Measurements from ENCODE around the gene RBM48.

DNA sequence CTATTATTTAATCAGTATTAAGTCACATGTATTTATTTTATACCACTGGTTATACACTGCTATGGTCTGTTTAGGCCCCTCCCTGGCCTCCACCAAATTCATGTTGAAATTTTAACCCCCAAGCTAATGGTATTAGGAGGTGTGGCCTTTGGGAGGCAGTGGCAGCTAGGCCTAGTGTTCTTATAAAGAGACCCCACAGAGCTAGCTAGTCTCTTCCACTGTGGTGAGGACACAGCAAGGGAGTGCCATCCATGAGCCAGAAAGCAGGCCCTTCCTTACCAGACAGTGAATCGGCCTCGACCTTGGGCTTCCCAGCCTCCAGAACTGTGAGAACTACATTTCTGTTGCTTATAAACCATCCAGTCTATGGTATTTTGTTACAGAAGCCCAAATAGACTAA is 28.7 kb downstream of the RBM48 start:
- no peak for TF ChIP-seq CTCF (IDR thresholded peaks at IDR 0.05 in 2 of 3, conservative IDR thresholded peaks at IDR 0.05 in 1 of 3; ENCODE audit: borderline replicate concordance in 1 of 3, insufficient read depth in 1 of 3, low read depth in 2 of 3, low read length in 2 of 3)
- TF ChIP-seq ELF1 (IDR thresholded peaks at IDR 0.05; ENCODE audit: borderline replicate concordance, low read depth): no peak
- no peak for TF ChIP-seq EZH2 (IDR thresholded peaks at IDR 0.05)

All from HCT116 (cell line).